ENCODE data around the gene TRPM7.
"Not testable (repeated sequence)": the region's sequence is repeated elsewhere in the genome, so short reads cannot be mapped to it uniquely, and the experiment has no call there.

GRCh38 chr15:50616554-50616953, 70.0 kb downstream of the TRPM7 start:
- TF ChIP-seq CTCF, POLR2A (IDR thresholded peaks at IDR 0.05): not testable (repeated sequence)
